ENCODE measurements around the gene ARHGEF19.
"Not testable (repeated sequence)": the region's sequence is repeated elsewhere in the genome, so short reads cannot be mapped to it uniquely, and the experiment has no call there.

DNA sequence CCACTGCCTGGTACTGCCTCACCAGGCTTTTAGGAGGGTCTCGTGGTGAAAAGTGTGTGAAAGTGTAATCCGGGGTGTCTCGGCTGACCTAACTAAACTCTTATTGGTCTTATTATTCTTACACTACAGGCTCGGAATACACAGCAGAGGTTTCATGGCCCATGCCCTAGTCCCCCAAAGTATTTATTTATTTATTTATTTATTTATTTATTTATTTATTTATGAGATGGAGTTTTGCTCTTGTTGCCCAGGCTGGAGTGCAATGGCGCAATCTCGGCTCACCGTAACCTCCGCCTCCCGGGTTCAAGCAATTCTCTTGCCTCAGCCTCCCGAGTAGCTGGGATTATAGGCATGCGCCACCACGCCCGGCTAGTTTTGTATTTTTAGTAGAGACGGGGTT lies 2.8 kb upstream of the ARHGEF19 start:
- TF ChIP-seq, protein P1, sequence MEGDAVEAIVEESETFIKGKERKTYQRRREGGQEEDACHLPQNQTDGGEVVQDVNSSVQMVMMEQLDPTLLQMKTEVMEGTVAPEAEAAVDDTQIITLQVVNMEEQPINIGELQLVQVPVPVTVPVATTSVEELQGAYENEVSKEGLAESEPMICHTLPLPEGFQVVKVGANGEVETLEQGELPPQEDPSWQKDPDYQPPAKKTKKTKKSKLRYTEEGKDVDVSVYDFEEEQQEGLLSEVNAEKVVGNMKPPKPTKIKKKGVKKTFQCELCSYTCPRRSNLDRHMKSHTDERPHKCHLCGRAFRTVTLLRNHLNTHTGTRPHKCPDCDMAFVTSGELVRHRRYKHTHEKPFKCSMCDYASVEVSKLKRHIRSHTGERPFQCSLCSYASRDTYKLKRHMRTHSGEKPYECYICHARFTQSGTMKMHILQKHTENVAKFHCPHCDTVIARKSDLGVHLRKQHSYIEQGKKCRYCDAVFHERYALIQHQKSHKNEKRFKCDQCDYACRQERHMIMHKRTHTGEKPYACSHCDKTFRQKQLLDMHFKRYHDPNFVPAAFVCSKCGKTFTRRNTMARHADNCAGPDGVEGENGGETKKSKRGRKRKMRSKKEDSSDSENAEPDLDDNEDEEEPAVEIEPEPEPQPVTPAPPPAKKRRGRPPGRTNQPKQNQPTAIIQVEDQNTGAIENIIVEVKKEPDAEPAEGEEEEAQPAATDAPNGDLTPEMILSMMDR (IDR thresholded peaks at IDR 0.05; ENCODE audit: low read depth, low read length): not testable (repeated sequence)
- not testable (repeated sequence) for TF ChIP-seq EZH2phosphoT487 (IDR thresholded peaks at IDR 0.05; ENCODE audit: low read depth)

Data from OCI-LY3 (cell line).